Measurements from ENCODE around the gene UBIAD1. TPM values are rescaled to one million over a fixed set of nuclear protein-coding genes. Genes with fewer than 3 reads are reported as not detected.

Gene UBIAD1
- total RNA-seq, 4 donors from 2014 or later, result 4.6 to 16.2 (median 9.9) TPM

GRCh38 chr1:11285883-11286734 lies 13.1 kb downstream of the UBIAD1 start:
- H3K4me1 ChIP-seq, result peaks cover 0 to 20% (median 9%) of the 10 kb centered on the region in 3 donors
- peaks cover 0 to 70% (median 5%) of the 10 kb centered on the region in 3 donors for H3K36me3 ChIP-seq
- H3K27me3 ChIP-seq, result no peaks in the 10 kb centered on the region
- no peaks in the 10 kb centered on the region for H3K9me3 ChIP-seq
- TF ChIP-seq POLR2A (IDR thresholded peaks at IDR 0.05) (no peak), CTCF (IDR thresholded peaks at IDR 0.05) (peak in 3 of 6 experiments; percentile 7 to 45 (median 17))
- intact Hi-C loops (cut with DNase I), result no loop called here
- 82 to 83% methylated on average over 7 of the region's 7 CpGs for WGBS, 2 donors
- no peak overlapping the region for H3K4me3 ChIP-seq
- no peak for DNase-seq
- H3K27ac ChIP-seq, result no peak overlapping the region

- peaks cover 0 to 73% (median 5%) of the 10 kb centered on the region in 3 donors for H3K36me3 ChIP-seq
- WGBS, 2 donors, result 77 to 90% methylated on average over 2 of the region's 3 CpGs
- H3K27ac ChIP-seq, result no peak overlapping the region
- H3K9me3 ChIP-seq, result no peaks in the 10 kb centered on the region
- peaks cover 0 to 12% (median 3%) of the 10 kb centered on the region in 3 donors for H3K4me1 ChIP-seq
- intact Hi-C loops (cut with DNase I), result no loop called here
- no peak for DNase-seq
- TF ChIP-seq POLR2A (IDR thresholded peaks at IDR 0.05), result no peak
- H3K4me3 ChIP-seq, result no peak overlapping the region
- no peaks in the 10 kb centered on the region for H3K27me3 ChIP-seq
Observed at GRCh38 chr1:11286735-11287410, 13.9 kb downstream of the UBIAD1 start.

GRCh38 chr1:11289064-11289463 lies 16.1 kb downstream of the UBIAD1 start:
- Histone ChIP-seq H3K4me1 (no peaks in the 10 kb centered on the region), H3K36me3 (peaks cover 0 to 82% (median 5%) of the 10 kb centered on the region in 3 donors), H3K27ac (no peak overlapping the region), H3K9me3 (no peaks in the 10 kb centered on the region), H3K27me3 (no peaks in the 10 kb centered on the region), H3K4me3 (no peak overlapping the region)
- intact Hi-C loops (cut with DNase I), result no loop called here
- 83 to 89% methylated on average over 5 of the region's 5 CpGs for WGBS, 2 donors
- TF ChIP-seq CTCF (IDR thresholded peaks at IDR 0.05) (no peak), POLR2A (IDR thresholded peaks at IDR 0.05) (no peak)
- DNase-seq, result no peak

- Histone ChIP-seq H3K4me3 (no peak overlapping the region), H3K36me3 (peaks cover 0 to 89% (median under 1%) of the 10 kb centered on the region in 3 donors), H3K4me1 (no peaks in the 10 kb centered on the region), H3K27ac (no peak overlapping the region), H3K9me3 (no peaks in the 10 kb centered on the region), H3K27me3 (no peaks in the 10 kb centered on the region)
- no peak for DNase-seq
- no peak for TF ChIP-seq CTCF (IDR thresholded peaks at IDR 0.05)
- TF ChIP-seq POLR2A (IDR thresholded peaks at IDR 0.05), result no peak
- 61 to 70% methylated on average over 2 of the region's 2 CpGs for WGBS, 2 donors
- intact Hi-C loops (cut with DNase I), result no loop called here
Observed at GRCh38 chr1:11291049-11291448, 18.1 kb downstream of the UBIAD1 start.

GRCh38 chr1:11293856-11294255 lies 20.9 kb downstream of the UBIAD1 start:
- Histone ChIP-seq H3K4me3 (no peak overlapping the region), H3K27me3 (no peaks in the 10 kb centered on the region), H3K27ac (no peak overlapping the region), H3K4me1 (no peaks in the 10 kb centered on the region), H3K36me3 (peaks cover 0 to 67% (median 0%) of the 10 kb centered on the region in 3 donors), H3K9me3 (no peaks in the 10 kb centered on the region)
- no peak for TF ChIP-seq CTCF (IDR thresholded peaks at IDR 0.05)
- TF ChIP-seq POLR2A (IDR thresholded peaks at IDR 0.05), result no peak
- intact Hi-C loops (cut with DNase I), result no loop called here
- no peak for DNase-seq
- WGBS, 2 donors, result 65 to 83% methylated on average over 6 of the region's 6 CpGs

All from esophagus squamous epithelium (tissue), 5 donors.